Ovary (tissue), 3 donors: Measurements from ENCODE around the gene ZFPM1.
"Not testable (repeated sequence)": the region's sequence is repeated elsewhere in the genome, so short reads cannot be mapped to it uniquely, and the experiment has no call there.

Experiments used
- POLR2A ChIP-seq: fragments of 450-650 bp; IDR thresholded peaks from one replicate; pipeline ENCODE4 v1.6.1; 2017; ENCODE audit warnings: antibody characterized with exemption, mild to moderate bottlenecking, moderate library complexity
- TF ChIP-seq, protein P1 (sequence below), 3 donors: fragments of 450-650 bp in 2 of 3; fragments of 200-600 bp in 1 of 3; IDR thresholded peaks; one replicate each; pipeline versions ENCODE4 v1.5.1 to v1.8.0; 2016 to 2022; ENCODE audit warnings: antibody characterized with exemption in 3 of 3, mild to moderate bottlenecking in 1 of 3
- donor health status: DM: no; HTN: no; CAD: no.

DNA sequence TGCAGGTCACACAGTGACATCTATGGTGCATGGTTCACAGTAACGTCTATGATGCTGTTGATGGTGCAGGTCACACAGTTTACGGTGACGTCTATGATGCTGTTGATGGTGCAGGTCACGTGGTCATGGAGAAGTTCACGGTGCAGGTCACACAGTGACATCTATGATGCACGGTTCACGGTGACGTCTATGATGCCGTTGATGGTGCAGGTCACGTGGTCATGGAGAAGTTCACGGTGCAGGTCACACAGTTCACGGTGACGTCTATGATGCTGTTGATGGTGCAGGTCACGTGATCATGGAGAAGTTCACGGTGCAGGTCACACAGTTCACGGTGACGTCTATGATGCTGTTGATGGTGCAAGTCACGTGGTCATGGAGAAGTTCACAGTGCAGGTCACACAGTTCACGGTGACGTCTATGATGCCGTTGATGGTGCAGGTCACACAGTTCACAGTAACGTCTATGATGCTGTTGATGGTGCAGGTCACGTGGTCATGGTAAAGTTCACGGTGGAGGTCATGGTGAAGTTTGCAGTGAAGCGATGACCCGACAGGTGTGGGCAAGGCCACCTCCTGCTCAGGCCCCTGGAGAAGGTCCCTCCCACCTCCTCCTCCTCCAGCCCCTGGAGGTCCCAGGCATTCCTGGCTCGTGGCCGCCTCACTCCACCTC lies 42.6 kb upstream of the ZFPM1 start:
- not testable (repeated sequence) for TF ChIP-seq POLR2A
- TF ChIP-seq, protein P1, sequence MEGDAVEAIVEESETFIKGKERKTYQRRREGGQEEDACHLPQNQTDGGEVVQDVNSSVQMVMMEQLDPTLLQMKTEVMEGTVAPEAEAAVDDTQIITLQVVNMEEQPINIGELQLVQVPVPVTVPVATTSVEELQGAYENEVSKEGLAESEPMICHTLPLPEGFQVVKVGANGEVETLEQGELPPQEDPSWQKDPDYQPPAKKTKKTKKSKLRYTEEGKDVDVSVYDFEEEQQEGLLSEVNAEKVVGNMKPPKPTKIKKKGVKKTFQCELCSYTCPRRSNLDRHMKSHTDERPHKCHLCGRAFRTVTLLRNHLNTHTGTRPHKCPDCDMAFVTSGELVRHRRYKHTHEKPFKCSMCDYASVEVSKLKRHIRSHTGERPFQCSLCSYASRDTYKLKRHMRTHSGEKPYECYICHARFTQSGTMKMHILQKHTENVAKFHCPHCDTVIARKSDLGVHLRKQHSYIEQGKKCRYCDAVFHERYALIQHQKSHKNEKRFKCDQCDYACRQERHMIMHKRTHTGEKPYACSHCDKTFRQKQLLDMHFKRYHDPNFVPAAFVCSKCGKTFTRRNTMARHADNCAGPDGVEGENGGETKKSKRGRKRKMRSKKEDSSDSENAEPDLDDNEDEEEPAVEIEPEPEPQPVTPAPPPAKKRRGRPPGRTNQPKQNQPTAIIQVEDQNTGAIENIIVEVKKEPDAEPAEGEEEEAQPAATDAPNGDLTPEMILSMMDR (IDR thresholded peaks at IDR 0.05): not testable (repeated sequence)
